Thyroid gland (tissue), 4 donors: ENCODE measurements around the gene FKBP2.

ENCODE experiments used
- CTCF ChIP-seq, 6 experiments: fragments of 200-600 bp in 3 of 6; fragments of 450-650 bp in 3 of 6; sonication (generic) in 3 of 6; IDR thresholded peaks; one replicate each; pipeline ENCODE4 v1.5.1; 2016 to 2019; ENCODE audit warnings: antibody characterized with exemption in 6 of 6, mild to moderate bottlenecking in 2 of 6, inconsistent platforms in 1 of 6, moderate library complexity in 1 of 6
- POLR2A ChIP-seq, 2 donors: fragments of 450-650 bp; IDR thresholded peaks; one replicate each; pipeline ENCODE4 v1.6.1; 2017; ENCODE audit warnings: antibody characterized with exemption in 2 of 2, mild to moderate bottlenecking in 2 of 2, moderate library complexity in 1 of 2

DNA sequence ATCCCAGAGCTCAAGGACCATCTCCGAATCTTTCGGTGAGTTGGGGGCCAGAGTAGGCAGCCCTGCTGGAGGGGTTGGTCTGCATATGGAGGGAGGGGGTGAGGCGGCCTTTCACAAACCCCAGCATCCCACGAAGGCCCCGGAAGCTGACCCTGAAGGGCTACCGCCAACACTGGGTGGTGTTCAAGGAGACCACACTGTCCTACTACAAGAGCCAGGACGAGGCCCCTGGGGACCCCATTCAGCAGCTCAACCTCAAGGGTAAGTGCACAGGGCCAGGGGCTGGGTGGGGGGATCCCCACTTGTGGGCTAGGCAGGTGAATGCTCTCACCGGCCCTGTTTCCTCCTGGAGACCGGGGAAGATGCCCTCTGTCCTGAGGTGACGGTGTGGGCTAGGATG, 21.1 kb upstream of the FKBP2 start:
- TF ChIP-seq CTCF (IDR thresholded peaks at IDR 0.05) (no peak), POLR2A (IDR thresholded peaks at IDR 0.05) (no peak)
